Fibroblast of lung (primary cell): ENCODE data around the gene SORCS2. TPM values are rescaled to one million over a fixed set of nuclear protein-coding genes. Genes with fewer than 3 reads are reported as not detected.

ENCODE experiments used
- DNase-seq, 2 donors: peaks; one replicate each; pipeline versions ENCODE4 v3.0.0 to v3.0.0-alpha.2; 2010; ENCODE audit warnings: low read depth in 2 of 2
- H2AFZ ChIP-seq: 2 replicates; pipeline ENCODE4 v1.5.1; 2012; ENCODE audit warnings: low read length, control low read depth, inconsistent platforms
- H3K27ac ChIP-seq: 2 replicates; pipeline ENCODE4 v1.5.1; 2011; ENCODE audit warnings: low read length, control low read depth; ENCODE audit not compliant: insufficient read depth
- H3K27me3 ChIP-seq: 2 replicates; pipeline ENCODE4 v1.5.1; 2011; ENCODE audit warnings: mild to moderate bottlenecking, low read length; ENCODE audit not compliant: control insufficient read depth, insufficient read depth
- H3K36me3 ChIP-seq: 2 replicates; pipeline ENCODE4 v1.5.1; 2011; ENCODE audit warnings: low read length; ENCODE audit not compliant: control insufficient read depth, insufficient read depth
- H3K4me1 ChIP-seq: 2 replicates; pipeline ENCODE4 v1.5.1; 2011; ENCODE audit warnings: low read length; ENCODE audit not compliant: control insufficient read depth, insufficient read depth; ENCODE audit errors: extremely low read depth
- H3K4me2 ChIP-seq: 2 replicates; pipeline ENCODE4 v1.5.1; 2011; ENCODE audit warnings: low read length, control low read depth; ENCODE audit not compliant: insufficient read depth; ENCODE audit errors: extremely low read depth
- H3K4me3 ChIP-seq, 4 experiments: fragments of 200-600 bp in 1 of 4; sonication (generic) in 1 of 4; replicated peaks in 1 of 4; 2 replicates each; pipeline ENCODE4 v1.5.1; 2011 to 2016; ENCODE audit warnings: low read length in 4 of 4, low read depth in 3 of 4, mild to moderate bottlenecking in 3 of 4, control low read depth in 2 of 4, inconsistent platforms in 1 of 4, mixed read lengths in 1 of 4; ENCODE audit not compliant: insufficient read depth in 1 of 4; ENCODE audit errors: control extremely low read depth in 1 of 4
- H3K79me2 ChIP-seq: 2 replicates; pipeline ENCODE4 v1.5.1; 2012; ENCODE audit warnings: mild to moderate bottlenecking, low read length, inconsistent platforms; ENCODE audit not compliant: control insufficient read depth, insufficient read depth
- H3K9ac ChIP-seq: 2 replicates; pipeline ENCODE4 v1.5.1; 2011; ENCODE audit warnings: mild to moderate bottlenecking, low read length, control low read depth; ENCODE audit not compliant: insufficient read depth
- H3K9me3 ChIP-seq: 2 replicates; pipeline ENCODE4 v1.5.1; 2012; ENCODE audit warnings: low read depth, low read length; ENCODE audit not compliant: control insufficient read depth, insufficient read depth
- H4K20me1 ChIP-seq: 2 replicates; pipeline ENCODE4 v1.5.1; 2011; ENCODE audit warnings: low read length; ENCODE audit not compliant: control insufficient read depth, insufficient read depth; ENCODE audit errors: extremely low read depth
- EZH2 ChIP-seq: IDR thresholded peaks from 2 replicates; pipeline ENCODE4 v1.5.1; 2012; ENCODE audit warnings: low read length, control low read depth, mild to moderate bottlenecking; ENCODE audit errors: missing control alignments
- polyA plus RNA-seq, 2 donors: library from polyadenylated mRNA; depleted of rRNA in 1 of 2; stranded (reverse) in 1 of 2; unstranded in 1 of 2; fragments of >200 nt; gene quantifications; 2 replicates each; pipeline ENCODE4 v1.2.1, GENCODE V29; 2011 to 2012; ENCODE audit warnings: missing spikeins in 1 of 2
- total RNA-seq: library from RNA; depleted of rRNA; stranded (reverse); fragments of >200 nt; gene quantifications from 2 replicates; pipeline ENCODE4 v1.2.1, GENCODE V29; 2014
- TF ChIP-seq, protein P1 (sequence below), 2 donors: IDR thresholded peaks in 1 of 2; conservative IDR thresholded peaks in 1 of 2; 1 replicate in 1 of 2; 2 replicates in 1 of 2; pipeline ENCODE4 v1.5.1; 2011 to 2012; ENCODE audit warnings: low read length in 2 of 2, control low read depth in 1 of 2, inconsistent platforms in 1 of 2, low read depth in 1 of 2, mild to moderate bottlenecking in 1 of 2

SORCS2 gene
- total and polyA plus RNA-seq, 2 donors (not counting 1 experiment from before 2014, with no cell fraction given), result 0.17 to 0.41 TPM

DNA sequence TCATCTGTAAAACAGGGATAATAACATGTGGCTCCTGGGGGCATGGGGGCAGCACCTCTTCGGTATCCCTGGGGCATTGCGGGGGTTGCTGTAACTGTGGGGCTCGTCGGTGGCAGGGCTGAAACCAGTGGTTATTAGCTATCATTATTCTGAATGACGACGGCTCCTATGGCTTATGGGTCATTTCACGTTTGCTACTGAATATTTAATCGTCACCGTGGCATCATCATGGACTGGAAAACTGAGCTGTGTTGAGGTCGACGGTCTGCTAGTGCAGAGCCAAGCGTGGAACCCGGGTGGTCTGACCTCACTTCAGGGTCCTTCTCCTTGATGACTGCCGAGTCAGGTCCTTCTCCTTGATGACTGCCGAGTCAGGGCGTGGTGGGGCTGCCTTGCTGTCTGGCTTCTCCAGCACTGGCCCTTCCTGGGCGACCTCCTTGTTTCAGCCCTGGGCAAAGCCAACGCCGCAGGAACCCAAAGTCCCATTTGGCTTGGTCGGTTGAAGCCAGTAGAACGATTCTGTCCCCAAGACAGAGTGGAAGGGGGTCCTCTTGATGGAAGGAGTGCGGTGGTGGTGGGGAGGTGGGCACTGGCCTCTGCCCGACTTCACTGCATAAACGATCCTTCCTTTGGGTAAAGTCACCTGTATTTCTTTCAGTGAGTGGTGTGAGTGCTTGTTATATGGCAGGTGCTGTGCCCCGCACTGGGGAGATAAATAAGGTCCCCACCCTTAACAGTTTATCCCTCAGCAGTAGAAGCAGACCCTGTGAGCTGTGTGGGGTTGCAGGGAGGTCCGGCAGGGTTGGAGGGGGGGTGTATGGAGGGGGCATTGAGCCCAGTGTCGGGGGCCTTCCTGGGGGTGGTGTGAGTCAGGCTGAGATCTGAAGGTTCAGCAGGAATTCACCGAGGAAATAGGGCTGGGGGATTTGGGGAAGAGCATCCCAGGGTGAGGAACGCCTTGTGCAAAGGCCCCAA lies 201.6 kb downstream of the SORCS2 start:
- Histone ChIP-seq H3K4me2 (no peak overlapping the region), H4K20me1 (no peaks in the 10 kb centered on the region), H3K4me3 (no peak overlapping the region), H3K27me3 (peaks cover 5% of the 10 kb centered on the region), H3K36me3 (no peaks in the 10 kb centered on the region), H3K9me3 (no peaks in the 10 kb centered on the region), H3K79me2 (no peaks in the 10 kb centered on the region), H2AFZ (no peak overlapping the region), H3K4me1 (no peaks in the 10 kb centered on the region), H3K27ac (no peak overlapping the region), H3K9ac (no peak overlapping the region)
- DNase-seq, result no peak
- TF ChIP-seq, protein P1, sequence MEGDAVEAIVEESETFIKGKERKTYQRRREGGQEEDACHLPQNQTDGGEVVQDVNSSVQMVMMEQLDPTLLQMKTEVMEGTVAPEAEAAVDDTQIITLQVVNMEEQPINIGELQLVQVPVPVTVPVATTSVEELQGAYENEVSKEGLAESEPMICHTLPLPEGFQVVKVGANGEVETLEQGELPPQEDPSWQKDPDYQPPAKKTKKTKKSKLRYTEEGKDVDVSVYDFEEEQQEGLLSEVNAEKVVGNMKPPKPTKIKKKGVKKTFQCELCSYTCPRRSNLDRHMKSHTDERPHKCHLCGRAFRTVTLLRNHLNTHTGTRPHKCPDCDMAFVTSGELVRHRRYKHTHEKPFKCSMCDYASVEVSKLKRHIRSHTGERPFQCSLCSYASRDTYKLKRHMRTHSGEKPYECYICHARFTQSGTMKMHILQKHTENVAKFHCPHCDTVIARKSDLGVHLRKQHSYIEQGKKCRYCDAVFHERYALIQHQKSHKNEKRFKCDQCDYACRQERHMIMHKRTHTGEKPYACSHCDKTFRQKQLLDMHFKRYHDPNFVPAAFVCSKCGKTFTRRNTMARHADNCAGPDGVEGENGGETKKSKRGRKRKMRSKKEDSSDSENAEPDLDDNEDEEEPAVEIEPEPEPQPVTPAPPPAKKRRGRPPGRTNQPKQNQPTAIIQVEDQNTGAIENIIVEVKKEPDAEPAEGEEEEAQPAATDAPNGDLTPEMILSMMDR (conservative IDR thresholded peaks at IDR 0.05 in 1 of 2, IDR thresholded peaks at IDR 0.05 in 1 of 2; ENCODE audit: low read depth in 1 of 2, low read length in 2 of 2), result no peak
- no peak for TF ChIP-seq EZH2

DNA sequence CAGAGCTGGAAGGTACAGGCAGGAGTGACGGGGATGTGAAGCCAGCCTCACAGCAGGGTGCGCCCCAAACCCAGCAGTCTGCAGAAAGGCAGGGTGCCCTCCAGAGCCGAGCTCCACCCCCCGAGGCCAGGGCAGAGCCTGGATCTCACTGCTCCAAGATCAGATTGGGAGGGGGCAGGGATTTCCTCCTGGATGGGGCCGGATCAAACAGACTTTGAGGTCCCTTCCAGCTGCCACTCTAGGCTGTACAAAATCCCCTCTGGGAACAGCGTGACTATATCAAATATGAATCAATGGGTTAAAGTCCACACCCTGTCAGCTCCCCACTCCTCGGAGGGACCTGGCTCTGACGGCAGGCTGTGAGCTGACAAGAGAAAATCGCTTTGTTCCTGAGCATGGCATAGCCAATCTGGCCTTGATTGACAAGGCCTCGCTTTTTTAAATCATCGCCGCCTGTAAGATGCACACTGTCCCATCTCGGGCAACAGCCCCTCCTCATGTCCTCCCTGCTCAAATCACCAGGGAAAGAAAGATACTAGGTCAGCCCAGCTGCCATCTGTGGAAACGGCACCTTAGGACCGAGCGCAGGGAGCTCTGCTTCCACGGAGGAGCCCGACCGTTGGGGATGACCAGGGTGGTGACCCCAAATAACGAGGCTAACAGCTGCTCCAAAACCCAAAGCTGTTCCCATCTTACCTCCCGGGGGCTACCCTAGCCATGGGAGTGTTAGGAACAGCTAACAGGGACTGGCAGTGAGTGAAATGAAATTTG lies 202.5 kb downstream of the SORCS2 start:
- Histone ChIP-seq H3K4me3 (no peak overlapping the region), H4K20me1 (no peaks in the 10 kb centered on the region), H3K4me1 (no peaks in the 10 kb centered on the region), H2AFZ (no peak overlapping the region), H3K4me2 (no peak overlapping the region), H3K27ac (no peak overlapping the region), H3K27me3 (peaks cover 5% of the 10 kb centered on the region), H3K36me3 (no peaks in the 10 kb centered on the region), H3K79me2 (no peaks in the 10 kb centered on the region), H3K9ac (no peak overlapping the region), H3K9me3 (no peaks in the 10 kb centered on the region)
- TF ChIP-seq, protein P1 (conservative IDR thresholded peaks at IDR 0.05 in 1 of 2, IDR thresholded peaks at IDR 0.05 in 1 of 2; ENCODE audit: low read depth in 1 of 2, low read length in 2 of 2), result no peak
- TF ChIP-seq EZH2, result no peak
- DNase-seq, result no peak

DNA sequence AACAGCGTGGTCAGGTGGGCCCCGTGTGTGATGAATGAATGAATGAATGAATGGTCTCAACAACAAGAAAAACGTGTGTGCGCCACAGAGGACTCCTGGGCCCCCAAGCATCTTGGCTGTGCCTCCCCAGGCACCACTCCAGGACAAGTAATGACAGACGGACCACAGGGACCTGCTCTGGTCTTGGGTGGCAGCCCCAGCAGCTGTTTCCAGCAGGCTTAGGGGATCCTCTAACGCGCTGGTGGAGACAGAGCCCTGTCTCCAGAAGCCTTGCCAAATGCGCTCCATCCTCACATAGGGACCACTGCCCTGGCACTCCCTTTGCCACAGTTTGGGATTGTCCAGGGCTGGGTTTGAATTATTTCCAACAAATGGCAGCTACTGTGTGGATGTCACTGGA lies 203.3 kb downstream of the SORCS2 start:
- peaks cover 5% of the 10 kb centered on the region for H3K27me3 ChIP-seq
- no peaks in the 10 kb centered on the region for H4K20me1 ChIP-seq
- no peaks in the 10 kb centered on the region for H3K4me1 ChIP-seq
- DNase-seq, result no peak
- no peak overlapping the region for H2AFZ ChIP-seq
- H3K4me2 ChIP-seq, result no peak overlapping the region
- no peaks in the 10 kb centered on the region for H3K9me3 ChIP-seq
- H3K36me3 ChIP-seq, result no peaks in the 10 kb centered on the region
- no peaks in the 10 kb centered on the region for H3K79me2 ChIP-seq
- no peak overlapping the region for H3K4me3 ChIP-seq
- no peak for TF ChIP-seq EZH2
- TF ChIP-seq, protein P1 (conservative IDR thresholded peaks at IDR 0.05 in 1 of 2, IDR thresholded peaks at IDR 0.05 in 1 of 2; ENCODE audit: low read depth in 1 of 2, low read length in 2 of 2), result no peak
- H3K9ac ChIP-seq, result no peak overlapping the region
- no peak overlapping the region for H3K27ac ChIP-seq
